GM19452 (cell line): ENCODE results near the gene CHRD.
"Not testable (repeated sequence)": the region's sequence is repeated elsewhere in the genome, so short reads cannot be mapped to it uniquely, and the experiment has no call there.

Source experiments
- ATAC-seq: cut with Tn5 transposase; IDR thresholded peaks from one replicate; pipeline ENCODE4 v1.9.1; 2021; ENCODE audit not compliant: unreplicated experiment

The CHRD gene

DNA sequence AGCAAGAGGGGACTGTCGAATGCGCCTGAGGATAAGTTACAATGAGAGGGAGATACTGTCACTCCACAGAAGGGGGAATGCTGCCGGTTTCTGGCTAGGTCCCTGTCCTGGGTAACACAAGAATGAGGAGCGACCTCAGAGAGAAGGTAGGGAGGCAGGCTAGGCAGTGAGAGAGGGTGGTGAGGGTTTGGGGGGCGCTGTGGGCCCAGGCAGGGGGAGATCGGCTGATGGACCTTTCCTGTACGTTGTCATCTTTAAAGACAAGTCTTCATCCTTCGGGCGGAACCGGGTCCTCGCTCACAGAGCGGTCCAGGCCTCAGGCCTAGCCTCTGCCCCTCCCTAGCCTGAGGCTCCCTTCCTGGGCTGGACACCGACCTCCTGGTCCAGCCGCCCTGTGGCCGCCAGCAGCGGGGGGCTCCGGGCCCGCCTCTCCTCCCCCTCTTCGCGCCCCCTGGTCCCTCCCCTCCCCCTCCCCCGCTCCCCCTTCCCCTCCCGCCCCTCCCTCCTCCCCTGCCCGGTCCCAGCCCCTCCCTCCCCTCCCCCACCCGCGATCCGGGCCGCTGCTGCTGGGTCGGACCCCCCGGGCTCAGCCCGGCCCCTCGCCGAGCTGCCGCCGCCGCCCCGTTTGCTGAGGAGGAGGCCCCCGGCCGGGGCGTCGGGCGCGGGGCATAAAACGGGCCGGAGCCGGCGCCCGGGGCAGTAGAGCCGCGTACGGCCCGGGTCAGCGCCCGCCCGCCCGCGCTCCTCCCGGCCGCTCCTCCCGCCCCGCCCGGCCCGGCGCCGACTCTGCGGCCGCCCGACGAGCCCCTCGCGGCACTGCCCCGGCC, at the start of gene CHRD:
Gene CHRD (plus strand): TSS at position 697 of the 827 bp plus-strand sequence. CDS start 265 bp downstream, outside the sequence.
- ATAC-seq = no peak

DNA sequence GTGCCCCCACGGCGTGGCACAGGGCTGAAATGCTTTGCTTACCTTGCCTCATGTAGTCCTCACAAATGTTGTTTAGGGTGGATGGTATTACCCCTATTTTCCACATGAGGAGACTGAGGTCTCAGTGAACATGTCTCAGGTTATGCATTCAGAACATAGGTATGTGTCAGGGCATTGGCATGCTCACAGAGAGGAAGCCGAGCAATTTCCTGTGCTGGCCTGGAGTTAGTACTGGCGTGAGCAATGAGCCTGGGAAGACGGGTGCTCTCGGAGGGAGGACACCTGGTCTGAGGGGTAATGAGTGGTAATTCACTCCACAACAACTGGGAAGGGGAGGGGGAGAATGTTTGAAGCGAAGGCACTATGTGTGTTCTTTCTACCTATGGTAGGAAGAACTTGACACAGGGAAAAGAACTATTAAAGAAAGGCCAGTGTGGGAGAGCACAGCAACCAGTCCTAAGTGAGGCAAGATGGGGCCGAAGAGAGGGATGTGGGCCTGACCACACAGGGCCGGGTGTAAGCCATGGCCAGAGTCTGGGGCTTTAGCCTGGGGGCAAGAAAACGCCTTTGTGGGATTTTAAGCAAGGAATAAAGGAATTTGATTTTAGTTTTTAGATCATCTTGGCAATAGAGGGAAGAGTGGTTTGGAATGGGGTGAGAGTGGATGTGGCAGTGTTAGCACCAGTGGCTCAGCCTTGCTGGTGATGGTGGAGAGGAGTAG, 47.3 kb upstream of the CHRD start:
- no peak for ATAC-seq

DNA sequence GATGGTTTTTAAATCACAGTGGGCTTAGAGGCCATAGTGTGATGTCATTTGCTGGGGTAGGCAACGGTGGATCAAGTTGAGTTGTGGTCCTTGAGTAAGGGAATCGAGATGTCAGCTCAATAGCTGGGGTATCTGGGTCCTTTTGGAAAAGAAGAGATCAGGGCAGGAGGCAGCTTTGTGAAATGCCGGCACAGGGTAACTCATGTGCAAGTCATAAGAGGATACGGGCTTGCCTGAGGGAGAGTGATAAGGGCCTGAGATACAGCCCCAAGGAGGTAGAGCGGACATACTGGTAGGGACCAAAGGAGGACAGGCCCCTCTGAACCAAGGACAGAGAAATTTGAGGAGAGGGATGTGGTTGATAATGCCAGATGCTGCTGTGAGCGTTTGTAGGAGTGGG, 46.7 kb upstream of the CHRD start:
- no peak for ATAC-seq

DNA sequence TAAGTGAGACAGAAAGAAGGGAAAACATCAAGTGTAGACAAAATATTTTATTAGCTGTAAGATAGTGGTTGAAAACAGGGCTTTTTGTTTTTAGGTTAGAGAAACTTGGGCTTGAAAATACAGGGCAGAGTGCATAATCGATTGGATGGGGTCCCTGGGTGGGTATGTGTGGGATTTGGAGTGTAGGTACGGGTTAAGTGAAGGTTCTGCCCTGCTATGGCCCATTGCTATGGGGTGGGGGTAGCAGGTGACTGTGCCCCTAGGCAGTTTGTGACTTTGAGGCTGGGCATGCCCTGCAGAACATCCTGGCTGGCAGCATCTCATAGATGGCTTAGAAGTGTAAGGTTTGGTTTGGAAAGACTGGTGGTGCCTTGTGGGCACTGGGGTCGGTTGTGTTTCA, 46.2 kb upstream of the CHRD start:
- ATAC-seq = no peak

DNA sequence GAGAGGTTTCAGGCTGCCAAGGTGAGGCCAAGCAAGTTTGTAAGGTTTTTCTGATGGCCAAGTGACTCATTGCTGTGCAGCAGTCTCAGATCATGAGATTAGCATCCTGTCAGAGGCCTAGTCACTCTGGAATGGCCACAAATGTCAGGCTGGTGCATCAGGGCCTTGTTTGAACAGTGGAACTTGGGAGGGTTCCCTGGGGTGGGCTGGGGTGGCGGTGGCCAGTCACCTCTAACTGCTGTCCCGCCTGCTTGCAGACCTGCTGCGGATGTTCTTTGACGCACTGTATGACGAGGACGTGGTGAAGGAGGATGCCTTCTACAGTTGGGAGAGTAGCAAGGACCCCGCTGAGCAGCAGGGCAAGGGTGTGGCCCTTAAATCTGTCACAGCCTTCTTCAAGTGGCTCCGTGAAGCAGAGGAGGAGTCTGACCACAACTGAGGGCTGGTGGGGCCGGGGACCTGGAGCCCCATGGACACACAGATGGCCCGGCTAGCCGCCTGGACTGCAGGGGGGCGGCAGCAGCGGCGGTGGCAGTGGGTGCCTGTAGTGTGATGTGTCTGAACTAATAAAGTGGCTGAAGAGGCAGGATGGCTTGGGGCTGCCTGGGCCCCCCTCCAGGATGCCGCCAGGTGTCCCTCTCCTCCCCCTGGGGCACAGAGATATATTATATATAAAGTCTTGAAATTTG, 45.2 kb upstream of the CHRD start:
- ATAC-seq = no peak

DNA sequence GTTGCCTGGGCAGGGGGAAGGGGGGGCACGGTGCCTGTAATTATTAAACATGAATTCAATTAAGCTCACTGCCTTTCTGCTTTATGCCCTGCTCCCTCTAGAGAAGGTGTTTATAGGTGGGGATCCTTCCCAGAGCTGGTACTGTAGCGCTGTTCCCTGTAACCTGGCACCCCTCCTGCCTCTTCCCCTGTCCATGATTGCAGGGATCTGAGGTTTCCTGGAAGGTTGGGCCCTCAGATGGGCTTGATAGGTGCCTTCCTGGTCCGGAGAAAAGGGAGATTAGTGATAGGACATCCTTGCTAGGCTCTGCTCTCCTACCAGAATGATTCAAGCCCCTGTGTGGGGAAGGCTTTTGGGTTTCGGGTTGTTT, 44.6 kb upstream of the CHRD start:
- no peak for ATAC-seq

DNA sequence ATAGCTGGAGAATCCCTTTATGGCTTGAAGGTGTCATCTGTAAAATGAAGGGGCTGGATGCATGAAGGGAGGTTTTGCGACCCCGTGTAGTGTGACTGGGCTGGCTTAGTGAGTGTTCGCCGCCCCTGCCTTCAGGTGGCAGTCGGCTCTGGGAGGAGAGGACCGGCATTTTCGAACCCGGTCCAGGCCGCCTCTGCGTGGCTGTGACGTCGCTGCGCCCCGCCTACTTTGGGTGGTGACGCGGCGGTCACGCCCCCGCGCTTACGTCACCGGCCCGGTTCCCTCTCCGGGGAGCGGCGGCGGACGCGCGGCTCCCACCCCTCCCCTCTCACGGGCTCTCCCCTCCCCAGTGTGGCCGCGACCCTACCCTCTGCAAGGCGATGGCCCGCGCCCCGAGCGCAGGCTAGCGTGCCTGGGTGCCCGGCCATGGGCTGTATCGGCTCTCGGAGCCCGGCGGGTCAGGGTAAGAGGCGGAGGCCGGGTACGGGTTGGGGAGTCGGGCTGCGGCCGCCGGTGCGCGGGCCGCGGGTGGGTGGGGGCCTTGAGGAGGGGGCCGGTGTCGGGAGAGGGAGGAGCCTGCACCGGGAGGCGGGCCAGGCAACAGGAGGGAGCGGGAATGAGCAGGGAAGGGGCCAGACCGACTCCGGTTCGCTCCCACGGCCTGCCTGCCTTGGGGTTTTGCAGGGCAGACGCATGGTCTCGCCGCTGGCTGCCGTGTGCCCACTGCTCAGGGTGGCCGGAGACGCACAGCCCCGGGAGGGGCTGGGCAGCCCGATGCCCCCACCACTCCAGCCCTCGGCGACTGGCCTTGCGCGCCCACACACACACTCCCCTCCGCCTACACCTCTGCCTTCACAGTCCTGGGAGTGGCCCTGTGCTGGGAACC, 44.0 kb upstream of the CHRD start:
- peak; percentile 80 for ATAC-seq

DNA sequence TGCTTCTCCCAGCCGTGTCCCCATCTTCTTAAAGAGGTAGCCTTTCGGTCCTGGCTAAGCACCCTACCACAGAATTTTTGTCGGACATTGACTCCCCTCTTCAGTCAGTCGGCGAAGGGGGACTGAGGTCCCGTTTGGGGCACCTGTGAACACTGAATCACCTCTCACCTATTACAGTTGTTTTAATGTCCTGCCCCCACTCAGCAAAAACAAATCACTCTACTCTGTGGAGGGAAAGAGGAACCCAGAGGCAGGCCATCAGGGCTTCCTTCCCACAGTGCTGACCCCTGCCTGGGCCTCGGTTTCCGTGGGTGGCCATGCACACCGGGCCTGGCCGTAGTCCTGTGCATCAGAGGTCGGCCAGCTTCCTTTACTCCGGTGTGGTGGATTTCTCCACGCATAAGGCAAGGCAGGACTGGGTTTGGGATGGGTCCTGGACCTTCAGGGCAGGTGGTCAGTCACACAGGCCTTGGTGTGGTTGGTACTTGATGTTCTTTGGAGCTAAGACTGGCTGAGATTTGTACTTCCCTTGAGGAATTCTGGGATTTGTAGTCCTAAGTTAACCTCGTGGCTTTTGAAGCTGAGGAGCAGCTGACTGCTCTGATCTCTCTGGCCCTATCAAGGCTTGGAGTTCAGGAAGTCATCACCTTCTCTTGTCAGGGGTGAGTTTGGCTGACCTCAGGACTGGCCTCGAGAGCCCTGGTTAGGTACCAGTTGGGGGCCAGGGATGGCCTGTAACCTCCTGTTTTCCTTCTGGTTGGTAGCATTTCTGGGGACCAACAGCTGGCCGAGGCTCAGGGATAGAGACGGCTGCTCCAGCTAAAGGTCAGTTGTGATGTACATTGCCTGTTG, 43.1 kb upstream of the CHRD start:
- no peak for ATAC-seq

DNA sequence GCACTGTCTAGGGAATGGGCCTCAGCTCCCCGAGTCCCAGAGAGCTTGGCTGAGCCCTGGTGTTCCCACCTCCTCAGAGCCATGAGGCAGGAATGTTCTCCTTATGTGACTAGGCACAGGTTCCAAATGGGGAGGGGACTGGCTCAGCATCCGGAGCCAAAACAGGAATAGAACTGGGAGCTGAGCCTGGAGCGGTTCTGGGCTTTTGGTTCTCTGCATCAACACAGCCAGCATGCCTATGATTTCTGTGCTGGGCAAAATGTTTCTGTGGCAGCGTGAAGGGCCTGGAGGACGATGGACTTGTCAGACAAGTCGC, 42.5 kb upstream of the CHRD start, which contains the start of gene FAM131A:
Gene FAM131A (plus strand): TSS at position 202 of the 316 bp plus-strand sequence. CDS start 31 bp downstream, at position 233.
- ATAC-seq = no peak

DNA sequence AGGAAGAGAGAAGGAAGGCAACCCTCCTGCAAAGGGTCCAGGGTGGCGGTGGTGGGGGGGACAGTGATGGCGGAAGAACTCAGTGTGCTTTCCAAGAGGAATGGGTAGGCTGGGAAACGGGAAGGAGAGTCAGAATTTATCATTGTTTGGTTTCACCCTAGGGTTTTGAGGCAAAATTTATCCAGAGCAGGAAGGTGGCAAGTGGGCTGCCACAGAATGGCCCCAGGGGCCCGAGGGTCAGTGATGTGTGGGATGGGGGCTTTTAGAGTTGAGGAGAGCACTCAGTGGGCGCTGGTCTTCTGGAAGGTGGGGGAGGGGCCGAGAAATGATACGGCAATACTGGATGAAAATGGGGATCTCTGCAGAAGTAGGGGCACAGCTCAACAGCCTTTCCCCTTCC, 41.9 kb upstream of the CHRD start:
- no peak for ATAC-seq

DNA sequence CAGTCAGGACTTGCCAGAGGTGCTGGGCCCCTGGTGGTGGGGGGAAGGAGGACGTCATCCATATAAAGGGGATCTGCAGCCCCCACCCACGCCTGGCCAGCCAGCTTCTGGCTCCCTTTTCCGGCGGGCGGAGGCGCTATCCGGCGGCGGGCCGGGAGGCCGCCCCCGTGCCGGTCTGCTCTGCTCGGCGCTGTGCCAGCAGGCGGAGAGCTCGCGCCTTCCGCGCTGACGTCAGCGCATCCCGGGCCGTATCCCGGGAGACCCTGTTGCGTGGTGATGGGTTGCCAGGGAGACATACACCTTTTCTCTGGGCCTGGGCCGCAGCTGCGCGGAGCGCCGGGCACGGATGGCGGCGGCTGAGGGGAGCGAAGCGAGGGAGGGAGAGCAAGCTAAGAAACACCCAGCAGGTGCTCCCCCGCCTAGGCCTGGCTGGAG, 41.3 kb upstream of the CHRD start:
- ATAC-seq = no peak

DNA sequence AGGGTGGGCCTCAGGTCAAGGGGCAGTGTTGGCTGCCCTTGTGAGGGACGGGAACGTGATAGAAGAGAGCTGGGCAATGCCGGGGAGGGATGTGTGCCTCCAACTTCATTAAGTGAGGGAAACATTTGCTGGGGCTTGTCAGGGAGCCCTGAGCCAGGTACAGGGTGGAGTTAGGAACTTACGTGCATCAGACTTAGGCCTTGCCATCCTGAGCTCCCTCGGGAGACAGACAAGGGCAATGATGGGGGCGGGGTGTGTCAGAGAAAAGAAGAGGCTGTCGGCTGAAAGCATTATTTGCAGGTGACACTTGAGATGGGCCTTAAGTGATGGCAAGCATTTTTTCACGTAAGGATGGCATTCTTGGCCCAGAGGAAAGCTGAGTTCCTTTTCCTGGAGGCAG, 40.9 kb upstream of the CHRD start:
- ATAC-seq = no peak

DNA sequence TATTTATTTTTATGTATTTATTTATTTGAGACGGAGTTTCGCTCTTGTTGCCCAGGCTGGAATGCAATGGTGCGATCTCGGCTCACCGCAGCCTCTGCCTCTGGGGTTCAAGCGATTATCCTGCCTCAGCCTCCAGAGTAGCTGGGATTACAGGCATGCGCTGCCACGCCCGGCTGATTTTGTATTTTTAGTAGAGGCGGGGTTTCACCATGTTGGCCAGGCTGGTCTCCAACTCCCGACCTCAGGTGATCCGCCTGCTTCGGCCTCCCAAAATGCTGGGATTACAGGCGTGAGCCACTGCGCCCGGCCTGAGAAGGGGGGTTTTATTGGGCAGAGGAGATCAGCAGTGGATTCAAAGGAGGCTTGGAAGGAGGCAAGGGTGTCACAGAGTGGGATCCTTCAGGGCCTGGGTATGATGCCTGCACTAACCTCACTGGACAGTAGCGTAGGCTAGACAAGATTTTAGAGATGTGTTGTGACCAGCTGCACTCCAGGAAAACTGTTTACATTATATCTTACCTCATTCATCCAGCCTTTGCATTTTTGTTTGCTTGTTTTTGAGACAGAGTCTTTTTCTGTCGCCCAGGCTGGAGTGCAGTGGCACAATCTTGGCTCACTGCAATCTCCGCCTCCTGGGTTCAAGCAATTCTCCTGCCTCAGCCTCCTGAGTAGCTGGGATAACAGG, 40.3 kb upstream of the CHRD start:
- ATAC-seq = not testable (repeated sequence)

DNA sequence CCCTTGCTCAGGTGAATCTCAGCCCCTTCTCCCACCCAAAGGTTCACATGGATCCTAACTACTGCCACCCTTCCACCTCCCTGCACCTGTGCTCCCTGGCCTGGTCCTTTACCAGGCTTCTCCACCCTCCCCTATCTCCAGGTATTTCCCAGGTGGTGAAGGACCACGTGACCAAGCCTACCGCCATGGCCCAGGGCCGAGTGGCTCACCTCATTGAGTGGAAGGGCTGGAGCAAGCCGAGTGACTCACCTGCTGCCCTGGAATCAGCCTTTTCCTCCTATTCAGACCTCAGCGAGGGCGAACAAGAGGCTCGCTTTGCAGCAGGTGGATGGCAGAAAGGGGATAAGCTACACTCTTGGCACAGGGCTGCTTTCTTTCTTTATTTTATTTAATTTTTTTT, 37.9 kb upstream of the CHRD start:
- ATAC-seq = no peak

DNA sequence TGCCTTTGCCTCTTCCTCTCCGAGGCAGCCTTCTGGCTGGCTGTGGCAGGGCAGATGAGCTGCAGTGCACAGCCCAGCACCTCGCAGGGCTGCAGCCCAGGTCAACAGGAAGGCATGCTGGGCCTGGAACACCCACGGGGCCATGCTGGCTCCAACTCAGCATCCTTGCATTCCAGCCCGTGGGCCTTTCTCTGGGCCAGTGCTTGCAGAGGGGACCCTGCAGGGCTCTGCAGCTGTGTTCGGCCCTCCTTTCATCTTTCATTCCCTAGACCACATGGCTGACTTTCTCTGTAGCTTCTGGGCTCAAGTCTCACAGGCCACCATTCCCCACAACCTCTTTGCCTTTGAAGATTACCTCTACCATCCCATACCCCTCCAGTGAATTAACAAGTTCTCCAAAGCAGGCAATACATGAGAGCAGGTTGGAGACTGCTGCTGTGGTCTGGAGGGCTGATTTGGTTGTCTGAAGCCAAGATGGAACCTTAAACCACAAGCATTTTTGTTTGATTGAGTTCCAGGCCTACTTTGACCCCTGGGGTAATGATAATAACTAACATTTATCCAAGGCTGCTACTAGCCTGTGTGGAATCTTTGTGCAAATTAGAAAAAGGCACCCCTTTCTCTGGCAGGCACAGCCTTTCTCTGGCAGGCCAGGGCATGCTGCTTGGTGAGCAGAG, 36.5 kb upstream of the CHRD start:
- ATAC-seq = no peak

DNA sequence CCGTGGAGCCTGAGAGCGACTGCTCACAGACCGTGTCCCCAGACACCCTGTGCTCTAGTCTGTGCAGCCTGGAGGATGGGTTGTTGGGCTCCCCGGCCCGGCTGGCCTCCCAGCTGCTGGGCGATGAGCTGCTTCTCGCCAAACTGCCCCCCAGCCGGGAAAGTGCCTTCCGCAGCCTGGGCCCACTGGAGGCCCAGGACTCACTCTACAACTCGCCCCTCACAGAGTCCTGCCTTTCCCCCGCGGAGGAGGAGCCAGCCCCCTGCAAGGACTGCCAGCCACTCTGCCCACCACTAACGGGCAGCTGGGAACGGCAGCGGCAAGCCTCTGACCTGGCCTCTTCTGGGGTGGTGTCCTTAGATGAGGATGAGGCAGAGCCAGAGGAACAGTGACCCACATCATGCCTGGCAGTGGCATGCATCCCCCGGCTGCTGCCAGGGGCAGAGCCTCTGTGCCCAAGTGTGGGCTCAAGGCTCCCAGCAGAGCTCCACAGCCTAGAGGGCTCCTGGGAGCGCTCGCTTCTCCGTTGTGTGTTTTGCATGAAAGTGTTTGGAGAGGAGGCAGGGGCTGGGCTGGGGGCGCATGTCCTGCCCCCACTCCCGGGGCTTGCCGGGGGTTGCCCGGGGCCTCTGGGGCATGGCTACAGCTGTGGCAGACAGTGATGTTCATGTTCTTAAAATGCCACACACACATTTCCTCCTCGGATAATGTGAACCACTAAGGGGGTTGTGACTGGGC, 35.1 kb upstream of the CHRD start:
- ATAC-seq = no peak

DNA sequence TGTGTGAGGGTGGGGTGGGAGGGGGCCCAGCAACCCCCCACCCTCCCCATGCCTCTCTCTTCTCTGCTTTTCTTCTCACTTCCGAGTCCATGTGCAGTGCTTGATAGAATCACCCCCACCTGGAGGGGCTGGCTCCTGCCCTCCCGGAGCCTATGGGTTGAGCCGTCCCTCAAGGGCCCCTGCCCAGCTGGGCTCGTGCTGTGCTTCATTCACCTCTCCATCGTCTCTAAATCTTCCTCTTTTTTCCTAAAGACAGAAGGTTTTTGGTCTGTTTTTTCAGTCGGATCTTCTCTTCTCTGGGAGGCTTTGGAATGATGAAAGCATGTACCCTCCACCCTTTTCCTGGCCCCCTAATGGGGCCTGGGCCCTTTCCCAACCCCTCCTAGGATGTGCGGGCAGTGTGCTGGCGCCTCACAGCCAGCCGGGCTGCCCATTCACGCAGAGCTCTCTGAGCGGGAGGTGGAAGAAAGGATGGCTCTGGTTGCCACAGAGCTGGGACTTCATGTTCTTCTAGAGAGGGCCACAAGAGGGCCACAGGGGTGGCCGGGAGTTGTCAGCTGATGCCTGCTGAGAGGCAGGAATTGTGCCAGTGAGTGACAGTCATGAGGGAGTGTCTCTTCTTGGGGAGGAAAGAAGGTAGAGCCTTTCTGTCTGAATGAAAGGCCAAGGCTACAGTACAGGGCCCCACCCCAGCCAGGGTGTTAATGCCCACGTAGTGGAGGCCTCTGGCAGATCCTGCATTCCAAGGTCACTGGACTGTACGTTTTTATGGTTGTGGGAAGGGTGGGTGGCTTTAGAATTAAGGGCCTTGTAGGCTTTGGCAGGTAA, 34.3 kb upstream of the CHRD start:
- no peak for ATAC-seq
